Vagina (tissue), 2 donors: ENCODE data around the gene POLR2E.

ENCODE experiments used
- POLR2A ChIP-seq, 2 donors: fragments of 450-650 bp; IDR thresholded peaks; one replicate each; pipeline ENCODE4 v1.6.1; 2017; ENCODE audit warnings: antibody characterized with exemption in 2 of 2, mild to moderate bottlenecking in 2 of 2, moderate library complexity in 2 of 2
- TF ChIP-seq, protein P1 (sequence below), 3 experiments: fragments of 450-650 bp in 2 of 3; fragments of 200-600 bp in 1 of 3; sonication (generic) in 1 of 3; IDR thresholded peaks; one replicate each; pipeline ENCODE4 v1.5.1; 2017 to 2019; ENCODE audit warnings: antibody characterized with exemption in 3 of 3, mild to moderate bottlenecking in 2 of 3, moderate library complexity in 2 of 3

- TF ChIP-seq, protein P1, sequence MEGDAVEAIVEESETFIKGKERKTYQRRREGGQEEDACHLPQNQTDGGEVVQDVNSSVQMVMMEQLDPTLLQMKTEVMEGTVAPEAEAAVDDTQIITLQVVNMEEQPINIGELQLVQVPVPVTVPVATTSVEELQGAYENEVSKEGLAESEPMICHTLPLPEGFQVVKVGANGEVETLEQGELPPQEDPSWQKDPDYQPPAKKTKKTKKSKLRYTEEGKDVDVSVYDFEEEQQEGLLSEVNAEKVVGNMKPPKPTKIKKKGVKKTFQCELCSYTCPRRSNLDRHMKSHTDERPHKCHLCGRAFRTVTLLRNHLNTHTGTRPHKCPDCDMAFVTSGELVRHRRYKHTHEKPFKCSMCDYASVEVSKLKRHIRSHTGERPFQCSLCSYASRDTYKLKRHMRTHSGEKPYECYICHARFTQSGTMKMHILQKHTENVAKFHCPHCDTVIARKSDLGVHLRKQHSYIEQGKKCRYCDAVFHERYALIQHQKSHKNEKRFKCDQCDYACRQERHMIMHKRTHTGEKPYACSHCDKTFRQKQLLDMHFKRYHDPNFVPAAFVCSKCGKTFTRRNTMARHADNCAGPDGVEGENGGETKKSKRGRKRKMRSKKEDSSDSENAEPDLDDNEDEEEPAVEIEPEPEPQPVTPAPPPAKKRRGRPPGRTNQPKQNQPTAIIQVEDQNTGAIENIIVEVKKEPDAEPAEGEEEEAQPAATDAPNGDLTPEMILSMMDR (IDR thresholded peaks at IDR 0.05): no peak
- no peak for TF ChIP-seq POLR2A (IDR thresholded peaks at IDR 0.05)
Measured at GRCh38 chr19:1063030-1063908, 31.9 kb downstream of the POLR2E start.
